ENCODE results near the gene SIGLEC11. TPM values are rescaled to one million over a fixed set of nuclear protein-coding genes. Genes with fewer than 3 reads are reported as not detected.

SIGLEC11 gene
- total and polyA plus RNA-seq, 3 experiments from 2014 or later, result not detected

DNA sequence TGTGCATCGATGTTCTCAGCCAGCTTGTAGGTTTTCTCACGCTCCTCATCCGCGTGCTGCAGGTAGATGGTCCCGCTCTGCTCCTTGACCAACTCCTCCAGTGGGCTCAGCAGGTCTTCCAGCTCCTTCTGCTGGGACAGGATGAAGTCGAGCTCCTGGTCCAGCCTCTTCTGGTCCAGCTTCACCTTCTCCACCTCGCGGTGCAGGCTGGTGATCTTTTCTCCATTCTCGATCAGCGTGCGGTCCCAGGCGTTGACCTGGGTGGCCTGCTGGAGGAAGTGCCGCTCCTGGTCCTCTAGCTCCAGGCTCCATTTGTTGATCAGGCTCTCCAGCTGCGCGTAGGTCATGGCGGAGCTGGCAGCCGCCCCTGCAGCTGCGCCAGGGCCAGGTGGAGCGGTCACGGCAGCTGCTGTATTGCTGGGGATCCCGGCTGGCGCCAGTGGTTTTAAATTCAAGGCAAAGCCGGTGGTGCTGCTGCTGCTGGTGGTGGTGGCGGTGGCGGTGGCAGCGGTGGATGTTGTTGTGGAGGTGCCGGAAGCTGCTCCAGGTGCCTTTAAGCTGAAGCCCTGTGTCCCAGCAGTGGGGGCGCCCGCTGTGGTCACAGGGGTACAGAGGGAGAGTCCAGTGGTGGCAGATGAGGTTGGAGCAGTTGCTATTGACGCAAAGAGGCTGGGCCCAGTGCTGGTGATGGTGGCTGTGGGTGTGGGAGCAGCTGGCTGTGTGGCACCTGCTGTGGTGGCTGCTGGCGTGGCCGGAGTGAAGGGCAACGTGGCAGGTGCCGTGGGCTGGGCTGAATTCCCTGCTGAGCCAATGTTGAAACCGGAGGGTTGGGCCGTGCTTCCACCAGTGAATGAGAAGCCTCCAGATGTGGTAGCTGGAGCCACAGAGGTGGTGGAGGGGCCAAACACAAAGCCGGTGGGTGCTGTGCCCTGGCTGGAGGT lies 52.2 kb downstream of the SIGLEC11 start:
- Histone ChIP-seq H3K4me1 (ENCODE audit: insufficient read depth, low read length) (peaks cover 10% of the 10 kb centered on the region), H3K9me3 (ENCODE audit: low read length) (no peaks in the 10 kb centered on the region), H3K27ac (ENCODE audit: low read depth, low read length) (no peak overlapping the region), H3K36me3 (ENCODE audit: insufficient read depth, low read length) (peaks cover 10% of the 10 kb centered on the region), H3K4me3 (ENCODE audit: low read length) (no peak overlapping the region), H3K27me3 (ENCODE audit: insufficient read depth, low read length, poor library complexity, severe bottlenecking) (no peaks in the 10 kb centered on the region)
- Mint-ChIP-seq H3K27me3 (no peaks in the 10 kb centered on the region), H3K36me3 (peaks cover 0 to 65% (median 8%) of the 10 kb centered on the region in 3 donors), H3K4me1 (peaks cover 13 to 23% (median 20%) of the 10 kb centered on the region in 3 donors), H3K27ac (no peak overlapping the region), H3K9me3 (no peaks in the 10 kb centered on the region), H3K4me3 (no peak overlapping the region)
- POLR2A ChIA-PET, result interaction anchor here (1.2 kb wide), 1 partner anchor 15 kb away, joined by 3 read pairs; no protein-coding TSS in a partner anchor
- CTCF ChIA-PET, result interaction anchor here (1.7 kb wide), 1 partner anchor 9 kb away, joined by 4 read pairs; no protein-coding TSS in a partner anchor
- DNase-seq, result no peak

DNA sequence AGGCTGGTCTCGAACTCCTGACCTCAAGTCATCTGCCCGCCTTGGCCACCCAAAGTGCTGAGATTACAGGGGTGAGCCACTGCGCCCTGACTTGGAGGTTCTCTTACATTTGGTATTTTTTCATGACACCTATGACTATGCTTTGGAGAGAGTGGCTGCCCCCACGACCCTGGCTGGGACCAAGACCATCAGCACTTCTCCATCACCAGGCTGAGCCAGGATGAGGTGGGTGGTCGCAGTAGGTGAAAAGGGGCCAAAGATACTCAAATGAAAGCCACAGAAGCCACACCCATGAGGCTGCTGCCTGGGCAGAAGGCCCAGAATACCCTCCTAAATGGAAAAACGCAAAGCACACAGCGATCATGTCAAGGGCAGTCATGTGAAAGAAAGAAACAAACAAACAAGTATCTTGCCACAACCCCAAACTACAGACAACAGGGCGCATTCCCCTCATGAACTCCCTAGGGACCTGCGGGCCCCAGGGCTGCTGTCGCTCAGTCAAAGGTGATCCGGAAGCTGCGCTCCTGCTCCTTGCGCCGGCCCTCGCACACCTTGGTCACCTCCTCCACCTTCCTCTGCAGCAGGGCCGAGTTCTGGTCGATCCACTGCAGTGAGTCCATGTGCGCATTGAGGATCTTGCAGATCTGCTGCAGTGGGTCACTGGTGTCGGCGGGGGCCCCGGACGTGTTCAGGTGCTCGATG lies 53.1 kb downstream of the SIGLEC11 start:
- ChIA-PET CTCF (interaction anchor here (1.7 kb wide), 1 partner anchor 9 kb away, joined by 4 read pairs; no protein-coding TSS in a partner anchor), POLR2A (no interaction called here)
- Mint-ChIP-seq H3K4me3 (no peak overlapping the region), H3K4me1 (peaks cover 13 to 20% (median 16%) of the 10 kb centered on the region in 3 donors), H3K9me3 (no peaks in the 10 kb centered on the region), H3K36me3 (peaks cover 0 to 57% (median 3%) of the 10 kb centered on the region in 3 donors), H3K27me3 (no peaks in the 10 kb centered on the region), H3K27ac (peak overlapping the region in 2 of 8 donors; percentile 23 to 58)
- Histone ChIP-seq H3K4me1 (ENCODE audit: insufficient read depth, low read length) (peaks cover 10% of the 10 kb centered on the region), H3K9me3 (ENCODE audit: low read length) (no peaks in the 10 kb centered on the region), H3K27ac (ENCODE audit: low read depth, low read length) (no peak overlapping the region), H3K36me3 (ENCODE audit: insufficient read depth, low read length) (peaks cover 4% of the 10 kb centered on the region), H3K27me3 (ENCODE audit: insufficient read depth, low read length, poor library complexity, severe bottlenecking) (no peaks in the 10 kb centered on the region), H3K4me3 (ENCODE audit: low read length) (no peak overlapping the region)
- DNase-seq, result no peak

DNA sequence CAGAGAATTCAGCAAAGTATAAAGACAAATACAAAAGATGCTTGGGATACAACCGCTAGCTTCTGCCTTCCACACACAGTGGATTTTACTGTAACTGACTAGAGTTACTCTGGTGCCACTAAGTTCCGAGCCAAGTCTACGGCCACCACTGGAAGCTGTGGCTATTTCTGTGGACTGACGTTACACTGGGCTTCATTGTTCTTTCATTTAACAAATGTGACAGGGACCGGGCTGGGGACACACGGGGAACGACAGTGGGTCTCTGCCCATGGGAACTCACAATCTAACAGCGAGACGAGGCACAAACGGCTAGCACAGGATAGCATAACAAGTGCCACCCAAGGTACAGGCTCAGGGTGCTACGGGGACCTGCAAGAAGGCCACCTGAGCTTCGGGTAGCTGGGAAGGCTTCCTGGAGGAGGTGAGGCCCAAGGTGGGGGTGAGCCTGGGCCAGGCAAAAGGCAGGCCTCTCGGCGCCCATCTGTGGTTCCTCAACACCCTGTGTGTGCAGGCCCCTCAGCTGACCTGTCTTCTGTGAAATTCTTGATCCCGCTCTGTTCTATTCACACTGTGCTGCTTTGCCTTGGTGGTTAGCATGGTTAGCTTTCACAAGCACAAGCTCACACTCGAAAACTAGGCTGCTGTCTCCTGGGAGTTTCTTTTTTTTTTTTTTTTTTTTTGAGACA lies 54.0 kb downstream of the SIGLEC11 start:
- ChIA-PET CTCF (no interaction called here), POLR2A (no interaction called here)
- H3K4me3 ChIP-seq (ENCODE audit: low read length), result no peak overlapping the region
- no peak overlapping the region for H3K27ac ChIP-seq (ENCODE audit: low read depth, low read length)
- H3K4me1 Mint-ChIP-seq, result peaks cover 13 to 16% (median 14%) of the 10 kb centered on the region in 3 donors
- H3K4me3 Mint-ChIP-seq, result peak overlapping the region in 1 of 7 donors; percentile 61
- no peaks in the 10 kb centered on the region for H3K27me3 ChIP-seq (ENCODE audit: insufficient read depth, low read length, poor library complexity, severe bottlenecking)
- DNase-seq, result no peak
- H3K36me3 ChIP-seq (ENCODE audit: insufficient read depth, low read length), result peaks cover 3% of the 10 kb centered on the region
- H3K27me3 Mint-ChIP-seq, result no peaks in the 10 kb centered on the region
- no peaks in the 10 kb centered on the region for H3K9me3 ChIP-seq (ENCODE audit: low read length)
- H3K27ac Mint-ChIP-seq, result peak overlapping the region in 2 of 8 donors; percentile 7 to 12
- peaks cover 0 to 50% (median 3%) of the 10 kb centered on the region in 3 donors for H3K36me3 Mint-ChIP-seq
- no peaks in the 10 kb centered on the region for H3K9me3 Mint-ChIP-seq
- H3K4me1 ChIP-seq (ENCODE audit: insufficient read depth, low read length), result peaks cover 10% of the 10 kb centered on the region

DNA sequence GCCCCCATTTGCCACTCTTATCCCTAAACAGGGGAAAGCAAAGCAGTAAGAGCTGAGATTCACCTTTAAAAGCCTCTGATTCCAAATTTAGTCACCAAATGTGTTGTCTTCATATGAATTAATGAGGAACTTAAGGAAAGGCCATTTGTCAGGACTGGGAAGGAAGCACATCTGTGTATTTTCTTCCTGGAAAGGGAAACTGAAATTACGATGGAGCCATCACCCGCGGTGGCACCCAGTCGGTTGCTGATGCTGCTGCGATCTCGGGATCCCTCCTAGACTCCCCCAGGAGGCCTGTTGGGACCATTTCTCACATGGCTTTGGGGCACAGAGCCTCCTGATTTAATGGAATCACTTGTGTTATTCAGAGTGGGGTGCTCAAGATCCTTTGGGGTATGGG lies 56.8 kb downstream of the SIGLEC11 start:
- DNase-seq, result no peak
- Mint-ChIP-seq H3K9me3 (no peaks in the 10 kb centered on the region), H3K4me3 (no peak overlapping the region), H3K36me3 (peaks cover 0 to 31% (median 3%) of the 10 kb centered on the region in 3 donors), H3K4me1 (peaks cover 0 to 5% (median 3%) of the 10 kb centered on the region in 3 donors), H3K27ac (peak overlapping the region in 3 of 8 donors; percentile 32 to 79 (median 36)), H3K27me3 (no peaks in the 10 kb centered on the region)
- Histone ChIP-seq H3K4me3 (ENCODE audit: low read length) (no peak overlapping the region), H3K27me3 (ENCODE audit: insufficient read depth, low read length, poor library complexity, severe bottlenecking) (no peaks in the 10 kb centered on the region), H3K36me3 (ENCODE audit: insufficient read depth, low read length) (peaks cover 2% of the 10 kb centered on the region), H3K27ac (ENCODE audit: low read depth, low read length) (no peak overlapping the region), H3K4me1 (ENCODE audit: insufficient read depth, low read length) (no peaks in the 10 kb centered on the region), H3K9me3 (ENCODE audit: low read length) (no peaks in the 10 kb centered on the region)
- ChIA-PET CTCF (no interaction called here), POLR2A (no interaction called here)

Other genes with a start within 250 kb of the SIGLEC11 start
- under 1 TPM; 0.42 to 0.79 TPM for gene TSKS, start 197.9 kb downstream of the SIGLEC11 start, total RNA-seq
- not detected for gene TSKS, start 197.9 kb downstream of the SIGLEC11 start, polyA plus RNA-seq
- gene AP2A1, start 194.2 kb downstream of the SIGLEC11 start, total RNA-seq, result 10 to 100 TPM; 82.5 to 87.7 TPM
- 10.1 TPM for gene AP2A1, start 194.2 kb downstream of the SIGLEC11 start, polyA plus RNA-seq
- gene FUZ, start 147.9 kb downstream of the SIGLEC11 start, total RNA-seq, result 10 to 100 TPM; 26.1 to 30.1 TPM
- 4.5 TPM for gene FUZ, start 147.9 kb downstream of the SIGLEC11 start, polyA plus RNA-seq
- gene MED25, start 142.9 kb downstream of the SIGLEC11 start, total RNA-seq, result 10 to 100 TPM; 42.3 to 47.2 TPM
- gene MED25, start 142.9 kb downstream of the SIGLEC11 start, polyA plus RNA-seq, result 23.7 TPM
- gene PTOV1, start 110.0 kb downstream of the SIGLEC11 start, total RNA-seq, result 10 to 100 TPM; 91.9 to 93.7 TPM
- 47.7 TPM for gene PTOV1, start 110.0 kb downstream of the SIGLEC11 start, polyA plus RNA-seq
- gene PNKP, start 93.6 kb downstream of the SIGLEC11 start, total RNA-seq, result 10 to 100 TPM; 91.6 to 98.7 TPM
- 28.4 TPM for gene PNKP, start 93.6 kb downstream of the SIGLEC11 start, polyA plus RNA-seq
- 10 to 100 TPM; 32.8 to 33.6 TPM for gene AKT1S1, start 83.8 kb downstream of the SIGLEC11 start, total RNA-seq
- gene AKT1S1, start 83.8 kb downstream of the SIGLEC11 start, polyA plus RNA-seq, result 4.7 TPM
- gene TBC1D17, start 83.5 kb downstream of the SIGLEC11 start, total RNA-seq, result 10 to 100 TPM; 31.7 to 33.5 TPM
- 16.8 TPM for gene TBC1D17, start 83.5 kb downstream of the SIGLEC11 start, polyA plus RNA-seq
- 10 to 100 TPM; 35.6 to 39.1 TPM for gene IL4I1, start 64.3 kb downstream of the SIGLEC11 start, total RNA-seq
- 13.1 TPM for gene IL4I1, start 64.3 kb downstream of the SIGLEC11 start, polyA plus RNA-seq
- 10 to 100 TPM; 57.7 to 59.9 TPM for gene ATF5, start 32.0 kb downstream of the SIGLEC11 start, total RNA-seq
- gene ATF5, start 32.0 kb downstream of the SIGLEC11 start, polyA plus RNA-seq, result 1.7 TPM
- 100 to 1,000 TPM; 223 to 231 TPM for gene NUP62, start 31.7 kb downstream of the SIGLEC11 start, total RNA-seq
- gene NUP62, start 31.7 kb downstream of the SIGLEC11 start, polyA plus RNA-seq, result 73.7 TPM
- 10 to 100 TPM; 62.4 to 66.5 TPM for gene VRK3, start 64.2 kb upstream of the SIGLEC11 start, total RNA-seq
- gene VRK3, start 64.2 kb upstream of the SIGLEC11 start, polyA plus RNA-seq, result 92.7 TPM
- gene ZNF473, start 64.8 kb upstream of the SIGLEC11 start, total RNA-seq, result 1 to 10 TPM; 8.5 to 9.8 TPM
- 4.5 TPM for gene ZNF473, start 64.8 kb upstream of the SIGLEC11 start, polyA plus RNA-seq
- not detected for gene IZUMO2, start 202.1 kb upstream of the SIGLEC11 start, total RNA-seq
- not detected for gene IZUMO2, start 202.1 kb upstream of the SIGLEC11 start, polyA plus RNA-seq
- not detected for gene MYH14, start 242.4 kb upstream of the SIGLEC11 start, total RNA-seq
- gene MYH14, start 242.4 kb upstream of the SIGLEC11 start, polyA plus RNA-seq, result not detected